Activated CD4-positive, alpha-beta T cell treated with anti-CD3 and anti-CD28 coated beads, Interleukin-2, amount 10 ng/mL, durations not matched to agents 7 days and 5 days (primary cell): ENCODE results near the gene EPB41L2. TPM values are rescaled to one million over a fixed set of nuclear protein-coding genes. Genes with fewer than 3 reads are reported as not detected.
"Not testable (repeated sequence)": the region's sequence is repeated elsewhere in the genome, so short reads cannot be mapped to it uniquely, and the experiment has no call there.

ENCODE experiments used
- CTCF ChIA-PET: fragments of 350-600 bp; sonication (Branson Sonifier 250); formaldehyde crosslinking; loops from one replicate; lab custom pipeline; 2021; ENCODE audit warnings: antibody characterized with exemption; lab: Charles Lee
- POLR2A ChIA-PET: fragments of 350-600 bp; sonication (Branson Sonifier 250); formaldehyde crosslinking; loops from one replicate; lab custom pipeline; 2021; ENCODE audit warnings: antibody characterized with exemption; lab: Charles Lee
- DNase-seq: peaks from one replicate; pipeline ENCODE4 v3.0.0-alpha.2; 2020
- H3K27ac Mint-ChIP-seq: one replicate; pipeline ENCODE4 v1.8.0; 2021; ENCODE audit warnings: mild to moderate bottlenecking, moderate library complexity, mixed read lengths
- H3K27me3 Mint-ChIP-seq: one replicate; pipeline ENCODE4 v1.8.0; 2021; ENCODE audit warnings: mixed read lengths
- H3K36me3 Mint-ChIP-seq: one replicate; pipeline ENCODE4 v1.8.0; 2021; ENCODE audit warnings: low read depth, mixed read lengths
- H3K4me1 Mint-ChIP-seq: one replicate; pipeline ENCODE4 v1.8.0; 2021; ENCODE audit warnings: mixed read lengths
- H3K4me3 Mint-ChIP-seq: one replicate; pipeline ENCODE4 v1.8.0; 2021; ENCODE audit warnings: mild to moderate bottlenecking, moderate library complexity, mixed read lengths
- H3K9me3 Mint-ChIP-seq: one replicate; pipeline ENCODE4 v1.8.0; 2021; ENCODE audit warnings: mixed read lengths
- total RNA-seq, 2 experiments: library from RNA; stranded (reverse); gene quantifications; one replicate each; pipeline ENCODE4 v1.2.3, GENCODE V29; 2021

Gene EPB41L2
- 10 to 100 TPM; 20.2 to 25.2 TPM for total RNA-seq

GRCh38 chr6:131063028-131063763 is at the start of gene EPB41L2:
Gene EPB41L2, minus strand, starts transcription at chr6:131063245. Its CDS starts 106,760 bp downstream, at chr6:130956485.
- POLR2A ChIA-PET = no interaction called here

GRCh38 chr6:131112249-131112648 is 49.2 kb upstream of the EPB41L2 start:
- Mint-ChIP-seq H3K9me3 (no peaks in the 10 kb centered on the region), H3K27me3 (peaks cover 1% of the 10 kb centered on the region), H3K4me3 (no peak overlapping the region), H3K36me3 (no peaks in the 10 kb centered on the region), H3K27ac (no peak overlapping the region), H3K4me1 (peaks cover 3% of the 10 kb centered on the region)
- DNase-seq = no peak
- CTCF ChIA-PET = interaction anchor here (0.5 kb wide), 1 partner anchor 222 kb away, joined by 3 read pairs; no protein-coding TSS in a partner anchor
- POLR2A ChIA-PET = no interaction called here

More at GRCh38 chr6:131063028-131063763, at the start of gene EPB41L2:
- peaks cover 16% of the 10 kb centered on the region for H3K27me3 Mint-ChIP-seq
- H3K9me3 Mint-ChIP-seq = no peaks in the 10 kb centered on the region
- peak; percentile 69 for DNase-seq
- H3K4me1 Mint-ChIP-seq = peaks cover 21% of the 10 kb centered on the region
- CTCF ChIA-PET = no interaction called here
- H3K36me3 Mint-ChIP-seq = no peaks in the 10 kb centered on the region
- H3K4me3 Mint-ChIP-seq = peak within 1 kb of the TSS; percentile 81
- H3K27ac Mint-ChIP-seq = peak within 1 kb of the TSS; percentile 72

- Mint-ChIP-seq H3K36me3 (no peaks in the 10 kb centered on the region), H3K4me3 (no peak overlapping the region), H3K9me3 (no peaks in the 10 kb centered on the region), H3K27me3 (peaks cover 1% of the 10 kb centered on the region), H3K27ac (no peak overlapping the region), H3K4me1 (no peaks in the 10 kb centered on the region)
- POLR2A ChIA-PET = no interaction called here
- no peak for DNase-seq
- CTCF ChIA-PET = no interaction called here
These were observed 44.1 kb upstream of the EPB41L2 start for GRCh38 chr6:131107151-131107550.

GRCh38 chr6:131103901-131104300 is 40.9 kb upstream of the EPB41L2 start:
- CTCF ChIA-PET = no interaction called here
- POLR2A ChIA-PET = no interaction called here
- DNase-seq = no peak
- H3K9me3 Mint-ChIP-seq = no peaks in the 10 kb centered on the region
- no peaks in the 10 kb centered on the region for H3K27me3 Mint-ChIP-seq
- no peak overlapping the region for H3K27ac Mint-ChIP-seq
- no peaks in the 10 kb centered on the region for H3K36me3 Mint-ChIP-seq
- H3K4me1 Mint-ChIP-seq = no peaks in the 10 kb centered on the region
- H3K4me3 Mint-ChIP-seq = no peak overlapping the region

- Mint-ChIP-seq H3K27me3 (no peaks in the 10 kb centered on the region), H3K4me3 (no peak overlapping the region), H3K4me1 (no peaks in the 10 kb centered on the region), H3K36me3 (no peaks in the 10 kb centered on the region), H3K27ac (no peak overlapping the region), H3K9me3 (no peaks in the 10 kb centered on the region)
- no peak for DNase-seq
- ChIA-PET CTCF (no interaction called here), POLR2A (no interaction called here)
These were observed 40.3 kb upstream of the EPB41L2 start for GRCh38 chr6:131103296-131103695.

- Mint-ChIP-seq H3K9me3 (no peaks in the 10 kb centered on the region), H3K4me3 (no peak overlapping the region), H3K27me3 (peaks cover 4% of the 10 kb centered on the region), H3K36me3 (no peaks in the 10 kb centered on the region), H3K27ac (no peak overlapping the region), H3K4me1 (no peaks in the 10 kb centered on the region)
- no peak for DNase-seq
- ChIA-PET CTCF (no interaction called here), POLR2A (no interaction called here)
These were observed 39.1 kb upstream of the EPB41L2 start for GRCh38 chr6:131101911-131102680.

- H3K27me3 Mint-ChIP-seq = peaks cover 8% of the 10 kb centered on the region
- H3K4me3 Mint-ChIP-seq = no peak overlapping the region
- H3K9me3 Mint-ChIP-seq = peaks cover 7% of the 10 kb centered on the region
- no peaks in the 10 kb centered on the region for H3K4me1 Mint-ChIP-seq
- H3K36me3 Mint-ChIP-seq = no peaks in the 10 kb centered on the region
- ChIA-PET POLR2A (no interaction called here), CTCF (no interaction called here)
- no peak for DNase-seq
- no peak overlapping the region for H3K27ac Mint-ChIP-seq
These were observed 33.7 kb upstream of the EPB41L2 start for GRCh38 chr6:131096786-131097185.

- Mint-ChIP-seq H3K27ac (no peak overlapping the region), H3K27me3 (peaks cover 8% of the 10 kb centered on the region), H3K9me3 (peaks cover 9% of the 10 kb centered on the region), H3K4me1 (no peaks in the 10 kb centered on the region), H3K36me3 (no peaks in the 10 kb centered on the region), H3K4me3 (no peak overlapping the region)
- DNase-seq = no peak
- ChIA-PET CTCF (no interaction called here), POLR2A (no interaction called here)
These were observed 30.3 kb upstream of the EPB41L2 start for GRCh38 chr6:131093334-131093733.

GRCh38 chr6:131091944-131092343 is 28.9 kb upstream of the EPB41L2 start:
- POLR2A ChIA-PET, H3K27me3 Mint-ChIP-seq, H3K4me3 Mint-ChIP-seq: not testable (repeated sequence)

GRCh38 chr6:131090339-131090738 is 27.3 kb upstream of the EPB41L2 start:
- DNase-seq, POLR2A ChIA-PET, H3K27ac Mint-ChIP-seq, CTCF ChIA-PET, H3K4me1 Mint-ChIP-seq, H3K4me3 Mint-ChIP-seq, H3K27me3 Mint-ChIP-seq, H3K36me3 Mint-ChIP-seq: not testable (repeated sequence)
- peaks cover 14% of the 10 kb centered on the region for H3K9me3 Mint-ChIP-seq

More at GRCh38 chr6:131091944-131092343, 28.9 kb upstream of the EPB41L2 start:
- H3K27ac Mint-ChIP-seq, DNase-seq, H3K36me3 Mint-ChIP-seq, CTCF ChIA-PET, H3K4me1 Mint-ChIP-seq, H3K9me3 Mint-ChIP-seq: not testable (repeated sequence)

GRCh38 chr6:131084982-131085381 is 21.9 kb upstream of the EPB41L2 start:
- POLR2A ChIA-PET = no interaction called here
- H3K27me3 Mint-ChIP-seq = no peaks in the 10 kb centered on the region
- DNase-seq = no peak
- H3K9me3 Mint-ChIP-seq = peaks cover 5% of the 10 kb centered on the region
- CTCF ChIA-PET = no interaction called here
- no peaks in the 10 kb centered on the region for H3K4me1 Mint-ChIP-seq
- no peak overlapping the region for H3K4me3 Mint-ChIP-seq
- no peak overlapping the region for H3K27ac Mint-ChIP-seq
- no peaks in the 10 kb centered on the region for H3K36me3 Mint-ChIP-seq

GRCh38 chr6:131083687-131084086 is 20.6 kb upstream of the EPB41L2 start:
- CTCF ChIA-PET = no interaction called here
- Mint-ChIP-seq H3K4me1 (no peaks in the 10 kb centered on the region), H3K4me3 (no peak overlapping the region), H3K36me3 (no peaks in the 10 kb centered on the region), H3K9me3 (peaks cover 5% of the 10 kb centered on the region), H3K27me3 (no peaks in the 10 kb centered on the region), H3K27ac (no peak overlapping the region)
- POLR2A ChIA-PET = no interaction called here
- DNase-seq = no peak

GRCh38 chr6:131082335-131082734 is 19.3 kb upstream of the EPB41L2 start:
- ChIA-PET POLR2A (no interaction called here), CTCF (interaction anchor here (0.6 kb wide), 2 partner anchors 198 to 817 kb away, joined by 3 read pairs; no protein-coding TSS in a partner anchor)
- H3K36me3 Mint-ChIP-seq = no peaks in the 10 kb centered on the region
- no peak overlapping the region for H3K4me3 Mint-ChIP-seq
- H3K4me1 Mint-ChIP-seq = no peaks in the 10 kb centered on the region
- no peaks in the 10 kb centered on the region for H3K27me3 Mint-ChIP-seq
- no peak for DNase-seq
- peaks cover 5% of the 10 kb centered on the region for H3K9me3 Mint-ChIP-seq
- no peak overlapping the region for H3K27ac Mint-ChIP-seq
